Islet precursor cell (in vitro differentiated cells): ENCODE measurements around the gene PRKCG.

Experiments used
- DNase-seq: peaks from one replicate; pipeline ENCODE4 v3.0.0-alpha.2; 2018

PRKCG gene

DNA sequence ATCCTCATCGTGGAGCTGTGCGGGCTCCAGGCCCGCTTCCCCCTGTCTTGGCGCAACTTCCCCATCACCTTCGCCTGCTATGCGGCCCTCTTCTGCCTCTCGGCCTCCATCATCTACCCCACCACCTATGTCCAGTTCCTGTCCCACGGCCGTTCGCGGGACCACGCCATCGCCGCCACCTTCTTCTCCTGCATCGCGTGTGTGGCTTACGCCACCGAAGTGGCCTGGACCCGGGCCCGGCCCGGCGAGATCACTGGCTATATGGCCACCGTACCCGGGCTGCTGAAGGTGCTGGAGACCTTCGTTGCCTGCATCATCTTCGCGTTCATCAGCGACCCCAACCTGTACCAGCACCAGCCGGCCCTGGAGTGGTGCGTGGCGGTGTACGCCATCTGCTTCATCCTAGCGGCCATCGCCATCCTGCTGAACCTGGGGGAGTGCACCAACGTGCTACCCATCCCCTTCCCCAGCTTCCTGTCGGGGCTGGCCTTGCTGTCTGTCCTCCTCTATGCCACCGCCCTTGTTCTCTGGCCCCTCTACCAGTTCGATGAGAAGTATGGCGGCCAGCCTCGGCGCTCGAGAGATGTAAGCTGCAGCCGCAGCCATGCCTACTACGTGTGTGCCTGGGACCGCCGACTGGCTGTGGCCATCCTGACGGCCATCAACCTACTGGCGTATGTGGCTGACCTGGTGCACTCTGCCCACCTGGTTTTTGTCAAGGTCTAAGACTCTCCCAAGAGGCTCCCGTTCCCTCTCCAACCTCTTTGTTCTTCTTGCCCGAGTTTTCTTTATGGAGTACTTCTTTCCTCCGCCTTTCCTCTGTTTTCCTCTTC is 8.0 kb upstream of the PRKCG start:
- DNase-seq, result no peak

DNA sequence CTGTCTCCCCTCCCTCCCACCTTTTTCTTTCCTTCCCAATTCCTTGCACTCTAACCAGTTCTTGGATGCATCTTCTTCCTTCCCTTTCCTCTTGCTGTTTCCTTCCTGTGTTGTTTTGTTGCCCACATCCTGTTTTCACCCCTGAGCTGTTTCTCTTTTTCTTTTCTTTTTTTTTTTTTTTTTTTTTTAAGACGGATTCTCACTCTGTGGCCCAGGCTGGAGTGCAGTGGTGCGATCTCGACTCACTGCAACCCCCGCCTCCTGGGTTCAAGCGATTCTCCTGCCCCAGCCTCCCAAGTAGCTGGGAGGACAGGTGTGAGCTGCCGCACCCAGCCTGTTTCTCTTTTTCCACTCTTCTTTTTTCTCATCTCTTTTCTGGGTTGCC is 7.4 kb upstream of the PRKCG start:
- DNase-seq, result no peak

GRCh38 chr19:53875602-53876325 is 6.2 kb upstream of the PRKCG start:
- DNase-seq, result no peak

GRCh38 chr19:53876651-53877224 is 5.3 kb upstream of the PRKCG start:
- DNase-seq, result no peak

DNA sequence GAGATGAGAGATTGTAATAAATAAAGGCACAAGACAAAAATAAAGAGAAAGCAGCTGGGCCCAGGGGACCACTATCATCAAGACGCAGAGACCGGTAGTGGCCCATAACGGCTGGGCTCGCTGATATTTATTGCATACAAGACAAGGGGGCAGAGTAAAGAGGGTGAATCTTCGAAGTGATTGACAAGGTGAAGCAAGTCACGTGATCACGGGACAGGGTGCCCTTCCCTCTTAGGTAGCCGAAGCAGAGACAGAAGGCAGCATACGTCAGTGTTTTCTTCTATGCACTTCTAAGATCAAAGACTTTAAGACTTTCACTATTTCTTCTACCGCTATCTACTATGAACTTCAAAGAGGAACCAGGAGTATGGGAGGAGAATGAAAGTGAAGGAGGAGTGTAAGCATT is 4.6 kb upstream of the PRKCG start:
- DNase-seq, result no peak

DNA sequence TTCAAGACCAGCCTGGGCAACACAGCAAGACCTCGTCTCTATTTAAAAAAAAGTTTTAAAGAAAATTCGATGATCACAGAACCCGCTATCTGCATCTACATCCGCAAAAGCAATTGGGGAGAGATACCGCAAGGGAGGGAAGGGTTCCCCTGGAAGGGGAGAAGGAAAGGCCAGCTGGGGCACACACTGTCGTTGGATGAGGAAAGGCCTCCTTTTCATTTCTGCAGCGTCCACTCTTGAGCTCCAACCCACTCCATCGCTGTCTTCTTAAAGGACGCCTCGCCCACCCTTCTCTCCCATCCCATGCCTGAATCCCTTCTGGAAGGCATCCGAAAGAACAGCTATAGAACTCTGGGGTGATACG is 3.2 kb upstream of the PRKCG start:
- no peak for DNase-seq

GRCh38 chr19:53879140-53880081 is 2.6 kb upstream of the PRKCG start:
- DNase-seq, result peak; percentile 99

DNA sequence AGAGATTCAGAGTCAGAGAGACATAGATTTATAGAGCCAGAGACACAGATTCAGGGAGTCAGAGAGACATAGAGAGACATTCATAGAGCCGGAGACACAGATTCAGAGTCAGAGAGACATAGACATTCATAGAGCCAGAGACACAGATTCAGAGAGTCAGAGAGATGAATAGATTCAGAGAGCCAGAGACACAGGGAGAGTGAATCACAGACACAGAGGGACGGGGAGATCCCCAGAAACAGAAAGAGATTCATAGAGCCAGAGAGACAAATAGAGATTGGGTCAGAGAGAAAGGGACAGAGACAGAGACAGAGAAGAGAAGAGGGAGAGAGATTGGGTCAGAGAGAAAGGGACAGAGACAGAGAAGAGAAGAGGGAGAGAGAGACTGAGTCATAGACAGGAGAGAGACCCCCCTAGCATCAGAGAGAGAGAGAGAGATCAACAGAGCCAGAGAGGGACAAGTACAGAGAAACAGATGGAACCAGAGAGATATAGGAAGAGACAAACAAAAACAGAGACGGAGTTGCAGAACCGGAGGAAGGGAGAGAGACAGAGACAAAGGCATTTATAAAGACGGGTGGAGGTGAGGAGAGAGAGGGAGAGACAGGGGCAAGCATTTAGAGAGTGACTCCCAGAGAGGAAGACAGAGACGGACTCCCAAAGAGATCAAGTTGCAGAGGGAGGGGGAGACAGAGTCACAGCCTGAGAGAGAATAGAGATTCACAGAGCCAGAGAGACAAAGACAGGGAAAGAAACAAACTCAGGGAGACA is 1.1 kb upstream of the PRKCG start:
- DNase-seq, result no peak

- no peak for DNase-seq
Measured at GRCh38 chr19:53882391-53883050, 524 bp downstream of the PRKCG start.

DNA sequence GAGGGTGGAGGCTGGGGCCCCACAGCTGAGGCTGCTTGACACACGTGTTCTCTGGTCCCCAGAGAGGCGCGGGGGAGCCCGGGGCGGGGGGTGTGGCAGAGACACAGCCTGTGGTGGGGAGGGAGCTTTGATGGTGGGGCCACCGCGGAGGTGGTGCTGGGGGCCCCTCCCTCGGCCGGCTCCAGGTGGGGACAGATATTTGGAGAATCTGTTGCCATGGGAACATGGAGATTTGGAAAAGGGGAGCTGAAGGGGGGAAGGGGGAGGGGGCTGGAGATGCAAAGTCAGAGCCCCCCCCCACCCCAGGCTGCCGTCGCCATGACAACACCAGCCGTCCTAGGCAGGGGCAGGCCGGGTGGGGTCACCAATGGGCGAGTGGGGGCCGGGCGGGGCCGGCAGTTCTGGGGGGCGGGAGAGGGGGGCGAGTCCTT is 1.2 kb downstream of the PRKCG start:
- DNase-seq, result no peak

DNA sequence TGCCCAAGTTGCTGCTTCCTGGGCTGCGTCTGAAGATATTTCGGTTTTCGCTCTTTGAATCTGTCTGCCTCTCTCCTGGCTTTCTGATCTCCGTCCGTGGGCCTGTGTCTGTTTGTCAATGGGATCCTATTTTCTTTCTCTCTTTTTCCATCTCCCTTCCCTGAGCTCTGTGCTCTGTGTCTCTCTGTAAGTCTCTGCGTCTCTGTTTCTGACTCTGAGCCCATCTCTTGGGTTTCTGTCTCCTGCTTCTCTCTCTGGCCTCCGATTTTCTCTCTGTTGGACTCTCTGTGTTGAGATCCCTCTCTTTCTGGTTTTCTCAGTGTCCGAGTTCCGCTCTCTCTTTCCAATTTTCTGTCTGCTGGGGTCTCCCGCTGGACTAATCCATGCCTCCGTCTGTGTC is 1.7 kb downstream of the PRKCG start:
- DNase-seq, result no peak

DNA sequence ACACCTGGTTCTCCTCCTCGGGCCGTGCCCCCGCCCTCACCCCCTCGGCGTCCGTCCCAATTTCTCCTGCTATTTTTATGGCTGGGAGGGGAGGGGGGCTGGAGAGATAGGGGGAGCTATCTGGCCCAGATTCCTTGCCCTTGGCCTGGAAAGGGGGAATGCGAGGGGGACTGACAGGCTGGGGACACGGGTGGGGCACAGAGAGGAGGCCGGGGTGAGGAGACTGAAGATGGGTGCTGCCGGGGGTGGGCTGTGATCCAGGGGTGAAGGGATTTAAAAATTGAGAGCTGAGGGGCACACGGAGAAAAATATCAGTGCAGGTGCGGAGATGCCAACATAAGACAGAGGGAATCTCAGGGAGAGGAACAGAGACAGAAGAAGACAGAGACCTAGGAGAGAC is 2.3 kb downstream of the PRKCG start:
- DNase-seq, result no peak

GRCh38 chr19:53885036-53885435 is 3.0 kb downstream of the PRKCG start:
- DNase-seq, result no peak

- no peak for DNase-seq
Measured at GRCh38 chr19:53892301-53892980, 10.4 kb downstream of the PRKCG start.

GRCh38 chr19:53892981-53893325 is 11.0 kb downstream of the PRKCG start:
- DNase-seq, result no peak

DNA sequence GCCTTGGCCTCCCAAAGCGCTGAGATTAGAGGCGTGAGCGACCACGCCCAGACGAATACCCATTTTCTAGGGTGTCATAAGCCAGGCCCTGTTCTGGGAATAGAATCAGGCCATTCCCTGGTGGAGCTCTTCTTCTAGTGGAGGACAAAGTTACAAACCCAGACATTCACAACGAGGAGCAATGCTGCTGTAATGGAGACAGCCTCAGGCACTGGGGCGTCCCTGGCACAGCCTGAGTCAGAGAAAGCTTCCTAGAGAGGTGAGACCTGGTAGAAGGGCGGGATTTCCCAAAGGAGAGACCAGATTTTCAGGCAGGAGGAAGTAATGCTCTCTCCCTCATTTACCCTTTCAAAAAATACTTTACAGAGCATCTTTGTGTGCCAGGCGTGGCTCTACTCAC is 12.7 kb downstream of the PRKCG start:
- peak; percentile 82 for DNase-seq

DNA sequence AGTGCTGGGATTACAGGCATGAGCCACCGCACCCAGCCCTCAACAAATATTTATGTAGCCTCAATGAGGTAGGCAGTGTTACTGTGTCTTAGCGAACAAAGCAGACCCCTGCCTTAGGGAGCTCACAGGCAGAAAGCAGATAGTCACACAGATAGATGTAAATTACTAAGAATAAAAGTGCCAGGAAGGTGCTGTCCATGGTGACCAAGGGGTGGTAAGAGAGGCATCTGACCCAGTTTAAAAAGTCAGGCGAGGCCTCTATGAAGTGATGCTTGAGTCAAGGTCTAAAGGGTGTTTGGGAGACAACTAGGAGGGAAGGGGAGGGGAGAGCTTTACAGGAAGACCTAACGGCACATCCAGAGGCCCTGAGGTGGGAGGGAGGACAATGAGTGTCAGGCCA is 14.7 kb downstream of the PRKCG start:
- DNase-seq, result no peak

- no peak for DNase-seq
Measured at GRCh38 chr19:53897459-53897858, 15.5 kb downstream of the PRKCG start.

DNA sequence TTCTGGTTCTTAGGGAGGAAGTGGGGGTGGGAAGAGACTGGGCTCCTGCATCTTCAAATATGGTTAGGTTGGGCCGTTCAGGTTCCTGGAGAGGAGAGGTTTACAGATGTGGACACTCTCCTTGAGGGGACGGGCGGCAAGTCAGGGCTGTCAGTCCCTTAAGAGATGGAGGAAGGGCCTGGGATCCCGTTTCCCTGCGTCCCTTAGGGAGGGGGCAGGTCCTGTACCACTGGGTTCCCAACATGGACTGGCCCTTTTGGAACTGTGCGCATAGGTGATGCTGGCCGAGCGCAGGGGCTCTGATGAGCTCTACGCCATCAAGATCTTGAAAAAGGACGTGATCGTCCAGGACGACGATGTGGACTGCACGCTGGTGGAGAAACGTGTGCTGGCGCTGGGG is 16.2 kb downstream of the PRKCG start:
- DNase-seq, result no peak

- DNase-seq, result peak; percentile 96
Measured at GRCh38 chr19:53898636-53899341, 16.8 kb downstream of the PRKCG start.
